ENCODE results near the gene PLPP4. TPM values are rescaled to one million over a fixed set of nuclear protein-coding genes. Genes with fewer than 3 reads are reported as not detected.

Gene PLPP4
- total and polyA plus RNA-seq, 2 donors (not counting 3 experiments of a cell fraction or from before 2014, with no cell fraction given): 15.5 to 36.4 TPM

DNA sequence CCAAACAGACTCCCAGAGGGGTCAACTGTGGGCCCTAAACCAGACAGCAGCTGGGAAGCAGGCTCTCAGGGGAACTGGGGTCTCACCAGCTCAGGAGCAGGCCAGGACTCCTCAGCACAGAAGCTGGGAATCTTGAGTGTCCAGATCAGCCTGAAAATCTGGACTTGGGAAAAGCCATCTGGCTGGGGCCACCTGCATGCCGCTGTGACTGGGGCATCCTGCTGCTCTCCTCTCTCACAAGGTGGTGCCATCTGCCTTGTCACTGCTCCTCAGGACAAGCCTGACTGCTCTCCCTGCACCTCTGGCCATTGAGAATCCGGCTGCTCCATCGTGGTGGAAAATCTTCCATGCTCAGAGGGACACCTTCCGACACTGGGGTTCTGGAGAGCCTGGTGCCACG, 141.4 kb downstream of the PLPP4 start:
- H3K9me1 ChIP-seq (replicated peaks; ENCODE audit: control insufficient read depth, extremely low read depth, insufficient read depth, low read length): no peaks in the 10 kb centered on the region
- H3K9ac ChIP-seq (replicated peaks; ENCODE audit: extremely low read depth, insufficient read depth, low read length): no peak overlapping the region
- POLR2A ChIA-PET: no interaction called here
- TF ChIP-seq, protein P1, sequence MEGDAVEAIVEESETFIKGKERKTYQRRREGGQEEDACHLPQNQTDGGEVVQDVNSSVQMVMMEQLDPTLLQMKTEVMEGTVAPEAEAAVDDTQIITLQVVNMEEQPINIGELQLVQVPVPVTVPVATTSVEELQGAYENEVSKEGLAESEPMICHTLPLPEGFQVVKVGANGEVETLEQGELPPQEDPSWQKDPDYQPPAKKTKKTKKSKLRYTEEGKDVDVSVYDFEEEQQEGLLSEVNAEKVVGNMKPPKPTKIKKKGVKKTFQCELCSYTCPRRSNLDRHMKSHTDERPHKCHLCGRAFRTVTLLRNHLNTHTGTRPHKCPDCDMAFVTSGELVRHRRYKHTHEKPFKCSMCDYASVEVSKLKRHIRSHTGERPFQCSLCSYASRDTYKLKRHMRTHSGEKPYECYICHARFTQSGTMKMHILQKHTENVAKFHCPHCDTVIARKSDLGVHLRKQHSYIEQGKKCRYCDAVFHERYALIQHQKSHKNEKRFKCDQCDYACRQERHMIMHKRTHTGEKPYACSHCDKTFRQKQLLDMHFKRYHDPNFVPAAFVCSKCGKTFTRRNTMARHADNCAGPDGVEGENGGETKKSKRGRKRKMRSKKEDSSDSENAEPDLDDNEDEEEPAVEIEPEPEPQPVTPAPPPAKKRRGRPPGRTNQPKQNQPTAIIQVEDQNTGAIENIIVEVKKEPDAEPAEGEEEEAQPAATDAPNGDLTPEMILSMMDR (IDR thresholded peaks at IDR 0.05; ENCODE audit: extremely low read depth in 1 of 2, insufficient read depth in 1 of 2, low read depth in 1 of 2, low read length in 2 of 2): peak in 1 of 2 donors; percentile 8
- no peak for TF ChIP-seq EZH2 (IDR thresholded peaks at IDR 0.05; ENCODE audit: borderline replicate concordance, low read depth, low read length, severe bottlenecking)
- DNase-seq (ENCODE audit: low read depth, low spot score): no peak
- H4K20me1 ChIP-seq (replicated peaks; ENCODE audit: control insufficient read depth, extremely low read depth, insufficient read depth, low read length): no peaks in the 10 kb centered on the region
- no peaks in the 10 kb centered on the region for H3K27me3 ChIP-seq (ENCODE audit: control insufficient read depth in 2 of 2, insufficient read depth in 2 of 2, low read length in 2 of 2)
- CTCF ChIA-PET: interaction anchor here (1.1 to 1.4 kb wide), 2 partner anchors 15 to 48 kb away, joined by 3 to 5 read pairs; no protein-coding TSS in a partner anchor
- H3K27ac ChIP-seq (ENCODE audit: insufficient read depth, low read depth, low read length): no peak overlapping the region
- no peak overlapping the region for H2AFZ ChIP-seq (ENCODE audit: low read depth, low read length)
- no TSS peak for BruUV-seq (replicated peaks)
- H3K4me2 ChIP-seq (ENCODE audit: insufficient read depth, low read length): no peak overlapping the region
- H3K4me1 ChIP-seq (ENCODE audit: control insufficient read depth, extremely low read depth, insufficient read depth, low read length): peaks cover 5% of the 10 kb centered on the region
- dilution Hi-C loops (cut with MboI; ENCODE audit: extremely low pct_ligation_motif_present, low sequenced_read_pairs) (no loop called here), intact Hi-C loops (cut with micrococcal nuclease) (no loop called here)
- no peaks in the 10 kb centered on the region for H3K79me2 ChIP-seq (ENCODE audit: control insufficient read depth, insufficient read depth, low read length)
- H3K36me3 ChIP-seq (ENCODE audit: control insufficient read depth in 2 of 2, extremely low read depth in 1 of 2, insufficient read depth in 2 of 2, low read length in 2 of 2): no peaks in the 10 kb centered on the region
- FAIRE-seq: no peak
- no peaks in the 10 kb centered on the region for H3K9me3 ChIP-seq (replicated peaks; ENCODE audit: control insufficient read depth, insufficient read depth, low read length)
- no peak overlapping the region for H3K4me3 ChIP-seq (replicated peaks in 1 of 3; ENCODE audit: insufficient read depth in 1 of 3, low read depth in 1 of 3, low read length in 3 of 3)

DNA sequence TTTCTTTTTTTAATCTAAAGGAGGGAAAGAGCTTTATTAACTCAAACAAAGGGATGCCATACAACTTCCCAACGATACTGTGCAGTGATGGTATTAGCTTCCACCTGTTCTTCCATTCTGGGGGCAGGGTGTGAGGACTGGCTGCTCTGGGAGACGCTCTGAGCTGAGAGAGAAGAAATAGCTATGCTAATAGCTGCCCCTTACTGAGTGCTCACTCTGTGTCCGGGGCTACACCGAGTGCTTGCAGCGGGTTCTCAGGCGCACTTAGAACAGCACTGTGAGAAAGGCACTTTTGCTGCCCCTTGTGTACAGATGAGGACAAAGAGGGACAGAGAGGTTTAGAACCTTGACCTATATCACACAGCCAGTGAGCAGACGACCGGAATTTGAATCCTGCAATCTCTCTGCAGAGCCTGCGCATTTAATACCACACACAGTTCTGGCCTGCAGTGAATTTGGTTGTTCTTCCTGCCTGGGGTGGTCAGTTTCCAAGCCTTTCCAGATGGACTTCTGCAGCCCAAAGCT, 142.2 kb downstream of the PLPP4 start:
- Histone ChIP-seq H3K4me3 (replicated peaks in 1 of 3; ENCODE audit: insufficient read depth in 1 of 3, low read depth in 1 of 3, low read length in 3 of 3) (no peak overlapping the region), H3K27me3 (ENCODE audit: control insufficient read depth in 2 of 2, insufficient read depth in 2 of 2, low read length in 2 of 2) (no peaks in the 10 kb centered on the region), H3K9me1 (replicated peaks; ENCODE audit: control insufficient read depth, extremely low read depth, insufficient read depth, low read length) (no peaks in the 10 kb centered on the region), H3K4me1 (ENCODE audit: control insufficient read depth, extremely low read depth, insufficient read depth, low read length) (peaks cover 5% of the 10 kb centered on the region), H4K20me1 (replicated peaks; ENCODE audit: control insufficient read depth, extremely low read depth, insufficient read depth, low read length) (no peaks in the 10 kb centered on the region), H2AFZ (ENCODE audit: low read depth, low read length) (no peak overlapping the region), H3K79me2 (ENCODE audit: control insufficient read depth, insufficient read depth, low read length) (no peaks in the 10 kb centered on the region), H3K9me3 (replicated peaks; ENCODE audit: control insufficient read depth, insufficient read depth, low read length) (no peaks in the 10 kb centered on the region), H3K27ac (ENCODE audit: insufficient read depth, low read depth, low read length) (no peak overlapping the region), H3K9ac (replicated peaks; ENCODE audit: extremely low read depth, insufficient read depth, low read length) (no peak overlapping the region), H3K36me3 (ENCODE audit: control insufficient read depth in 2 of 2, extremely low read depth in 1 of 2, insufficient read depth in 2 of 2, low read length in 2 of 2) (no peaks in the 10 kb centered on the region), H3K4me2 (ENCODE audit: insufficient read depth, low read length) (no peak overlapping the region)
- FAIRE-seq (peak; percentile 15), DNase-seq (ENCODE audit: low read depth, low spot score) (no peak)
- dilution Hi-C loops (cut with MboI; ENCODE audit: extremely low pct_ligation_motif_present, low sequenced_read_pairs): no loop called here
- intact Hi-C loops (cut with micrococcal nuclease): no loop called here
- ChIA-PET CTCF (interaction anchor here (1.1 kb wide), 1 partner anchor 47 kb away, joined by 5 read pairs; no protein-coding TSS in a partner anchor), POLR2A (no interaction called here)
- no TSS peak for BruUV-seq (replicated peaks)
- TF ChIP-seq MYC (IDR thresholded peaks at IDR 0.05; ENCODE audit: low read depth, low read length) (no peak), GATA2 (IDR thresholded peaks at IDR 0.05; ENCODE audit: insufficient read depth, insufficient read length, low read depth, low read length) (no peak), POLR2AphosphoS5 (IDR thresholded peaks at IDR 0.05; ENCODE audit: insufficient read depth, low read depth, low read length) (no peak), JUN (IDR thresholded peaks at IDR 0.05; ENCODE audit: borderline replicate concordance, insufficient read depth, insufficient read length, low read depth) (no peak), POLR2A (IDR thresholded peaks at IDR 0.05; ENCODE audit: low read depth, low read length) (no peak), EZH2 (IDR thresholded peaks at IDR 0.05; ENCODE audit: borderline replicate concordance, low read depth, low read length, severe bottlenecking) (no peak), FOS (IDR thresholded peaks at IDR 0.05; ENCODE audit: borderline replicate concordance, insufficient read depth, low read length) (no peak)
- TF ChIP-seq, protein P1 (IDR thresholded peaks at IDR 0.05; ENCODE audit: extremely low read depth in 1 of 2, insufficient read depth in 1 of 2, low read depth in 1 of 2, low read length in 2 of 2): no peak
- TF ChIP-seq, protein P2, sequence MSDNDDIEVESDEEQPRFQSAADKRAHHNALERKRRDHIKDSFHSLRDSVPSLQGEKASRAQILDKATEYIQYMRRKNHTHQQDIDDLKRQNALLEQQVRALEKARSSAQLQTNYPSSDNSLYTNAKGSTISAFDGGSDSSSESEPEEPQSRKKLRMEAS (IDR thresholded peaks at IDR 0.05; ENCODE audit: insufficient read depth, insufficient read length): no peak
